Stomach (tissue), 9 donors: Measurements from ENCODE around the gene SDCBP2. TPM values are rescaled to one million over a fixed set of nuclear protein-coding genes. Genes with fewer than 3 reads are reported as not detected.

Source experiments
- DNase-seq, 2 donors: peaks; one replicate each; pipeline versions ENCODE4 v3.0.0 to v3.0.0-alpha.2; 2013 to 2019
- H3K27ac ChIP-seq, 5 donors: fragments of 200-600 bp in 4 of 5; sonication (generic) in 4 of 5; one replicate each; pipeline ENCODE4 v1.5.1; 2013 to 2019; ENCODE audit warnings: mild to moderate bottlenecking in 1 of 5, moderate library complexity in 1 of 5
- H3K27me3 ChIP-seq, 3 donors: fragments of 200-600 bp; sonication (generic); one replicate each; pipeline ENCODE4 v1.5.1; 2017 to 2019; ENCODE audit warnings: mixed run types in 1 of 3
- H3K36me3 ChIP-seq, 4 donors: fragments of 200-600 bp; sonication (generic); 1 replicate in 3 of 4; 2 replicates in 1 of 4; pipeline ENCODE4 v1.5.1; 2016 to 2019
- H3K4me1 ChIP-seq, 4 donors: fragments of 200-600 bp; sonication (generic); one replicate each; pipeline ENCODE4 v1.5.1; 2016 to 2019
- H3K4me3 ChIP-seq, 4 donors: fragments of 200-600 bp; sonication (generic) in 3 of 4; one replicate each; pipeline ENCODE4 v1.5.1; 2016 to 2019; ENCODE audit warnings: mild to moderate bottlenecking in 1 of 4
- H3K9me3 ChIP-seq, 4 donors: fragments of 200-600 bp; sonication (generic); one replicate each; pipeline ENCODE4 v1.5.1; 2016 to 2019
- EP300 ChIP-seq: sonication (generic); formaldehyde crosslinking; IDR thresholded peaks from one replicate; pipeline ENCODE4 v1.6.1; 2017; ENCODE audit warnings: antibody characterized with exemption
- POLR2A ChIP-seq, 4 donors: fragments of 450-650 bp; IDR thresholded peaks; one replicate each; pipeline ENCODE4 v1.6.1; 2016; ENCODE audit warnings: antibody characterized with exemption in 4 of 4, control low read depth in 2 of 4, mild to moderate bottlenecking in 1 of 4, moderate library complexity in 1 of 4
- POLR2AphosphoS5 ChIP-seq, 3 donors: sonication (generic); formaldehyde crosslinking; IDR thresholded peaks; one replicate each; pipeline ENCODE4 v1.6.1; 2016; ENCODE audit warnings: antibody characterized with exemption in 3 of 3
- WGBS, 5 donors: extraction: QIAGEN DNeasy Blood & Tissue Kit in 3 of 5; methylation state at CpG; one replicate each; pipeline versions ENCODE4 v1.1.5 to v1.1.7; 2013 to 2018; 5-methylcytosine and 5-hydroxymethylcytosine counted together
- intact Hi-C: fragments of 100-400 bp; cut with DNase I; formaldehyde crosslinking; loops from one replicate; pipeline ENCODE4 v1.15.1; 2023; ENCODE audit warnings: low total_unique reads
- polyA plus RNA-seq, 3 donors: library from polyadenylated mRNA; stranded (reverse); fragments of 200-250 nt; gene quantifications; one replicate each; pipeline ENCODE4 v1.2.3, GENCODE V29; 2013
- total RNA-seq, 5 donors: library from RNA; depleted of rRNA; stranded (reverse); fragments of >200 nt; gene quantifications; one replicate each; pipeline versions ENCODE4 v1.1.0 to v1.2.3, GENCODE V29; 2014 to 2016
- TF ChIP-seq, protein P1 (sequence below), 7 experiments: fragments of 450-650 bp in 4 of 7; fragments of 200-600 bp in 3 of 7; sonication (generic) in 3 of 7; IDR thresholded peaks; one replicate each; pipeline ENCODE4 v1.5.1; 2016 to 2019; ENCODE audit warnings: antibody characterized with exemption in 7 of 7, control low read depth in 2 of 7, mild to moderate bottlenecking in 1 of 7
- donor health status: healthy with polysubstance abuse.
- donor health status: Bipolar disorder and iron deficiency.
- donor health status: healthy.

SDCBP2 gene
- total and polyA plus RNA-seq, 8 donors = 33.3 to 297 (median 60.5) TPM

DNA sequence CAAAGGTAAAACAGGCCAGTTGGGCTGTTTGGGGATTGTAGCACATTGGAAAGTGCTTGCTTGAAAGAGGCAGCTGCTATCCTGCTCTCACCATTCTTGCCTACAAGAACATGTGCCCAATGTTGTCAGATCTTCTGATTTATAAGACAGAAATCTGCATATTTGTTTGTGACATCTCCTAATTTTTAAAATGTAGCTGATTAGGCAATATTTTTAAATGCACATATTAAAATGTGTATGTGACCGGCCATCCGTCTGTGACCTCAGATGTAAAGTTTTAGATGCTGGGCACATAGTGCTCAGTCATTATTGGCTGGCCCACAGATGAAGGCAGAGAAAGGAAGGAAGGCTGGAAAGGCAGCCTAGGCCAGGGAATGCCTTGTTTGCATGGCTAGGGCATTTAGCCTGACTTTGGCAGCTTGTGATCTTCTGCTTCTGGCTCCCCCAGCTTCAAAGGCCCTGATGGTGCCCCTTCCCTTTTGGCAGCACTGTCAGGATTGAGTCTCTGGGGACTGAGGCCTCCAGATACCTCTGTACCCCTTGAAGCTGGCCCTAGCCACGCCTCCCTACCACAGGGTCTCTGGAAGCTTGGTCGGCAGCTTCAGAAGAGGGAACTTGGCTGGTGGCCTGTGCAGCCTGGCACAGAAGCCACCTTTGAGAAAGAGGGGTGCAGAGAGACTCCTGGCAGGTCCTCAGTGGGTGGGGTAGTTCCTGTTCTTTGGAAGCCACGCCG is 56.4 kb downstream of the SDCBP2 start:
- WGBS, 5 donors = 25 to 47% (median 41%) methylated on average over 5 to 6 of the region's 6 CpGs
- H3K36me3 ChIP-seq = peaks cover 0 to 7% (median 0%) of the 10 kb centered on the region in 4 donors

DNA sequence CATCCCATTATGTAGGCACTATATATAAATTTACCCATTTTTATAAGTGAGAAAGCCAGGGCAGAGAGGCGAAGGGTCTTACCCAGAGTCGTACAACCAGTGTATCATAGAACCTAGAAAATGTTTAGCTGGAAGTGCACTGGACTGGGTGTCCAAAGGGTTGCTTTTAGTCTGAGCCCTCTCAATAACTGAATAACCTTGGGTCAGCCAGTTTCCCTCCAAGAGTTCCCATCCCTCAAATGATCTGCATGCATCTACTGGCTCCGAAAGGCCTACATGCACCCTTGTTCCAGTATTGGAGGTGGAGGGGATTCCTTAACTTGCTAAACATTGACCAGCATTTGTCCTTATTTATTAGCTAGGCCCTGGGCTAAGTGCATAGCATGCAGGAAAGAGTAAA is 59.1 kb downstream of the SDCBP2 start:
- peaks cover 0 to 7% (median 0%) of the 10 kb centered on the region in 4 donors for H3K36me3 ChIP-seq
- WGBS, 5 donors = 91 to 99% (median 97%) methylated on average over 3 of the region's 3 CpGs
- no peak overlapping the region for H3K27ac ChIP-seq
- H3K9me3 ChIP-seq = no peaks in the 10 kb centered on the region
- intact Hi-C loops = no loop called here
- peaks cover 16 to 40% (median 33%) of the 10 kb centered on the region in 4 donors for H3K4me1 ChIP-seq
- peaks cover 0 to 10% (median 0%) of the 10 kb centered on the region in 3 donors for H3K27me3 ChIP-seq
- no peak overlapping the region for H3K4me3 ChIP-seq
- no peak for TF ChIP-seq EP300
- no peak for TF ChIP-seq POLR2A (IDR thresholded peaks at IDR 0.05)
- TF ChIP-seq POLR2AphosphoS5 (IDR thresholded peaks at IDR 0.05) = no peak
- TF ChIP-seq, protein P1, sequence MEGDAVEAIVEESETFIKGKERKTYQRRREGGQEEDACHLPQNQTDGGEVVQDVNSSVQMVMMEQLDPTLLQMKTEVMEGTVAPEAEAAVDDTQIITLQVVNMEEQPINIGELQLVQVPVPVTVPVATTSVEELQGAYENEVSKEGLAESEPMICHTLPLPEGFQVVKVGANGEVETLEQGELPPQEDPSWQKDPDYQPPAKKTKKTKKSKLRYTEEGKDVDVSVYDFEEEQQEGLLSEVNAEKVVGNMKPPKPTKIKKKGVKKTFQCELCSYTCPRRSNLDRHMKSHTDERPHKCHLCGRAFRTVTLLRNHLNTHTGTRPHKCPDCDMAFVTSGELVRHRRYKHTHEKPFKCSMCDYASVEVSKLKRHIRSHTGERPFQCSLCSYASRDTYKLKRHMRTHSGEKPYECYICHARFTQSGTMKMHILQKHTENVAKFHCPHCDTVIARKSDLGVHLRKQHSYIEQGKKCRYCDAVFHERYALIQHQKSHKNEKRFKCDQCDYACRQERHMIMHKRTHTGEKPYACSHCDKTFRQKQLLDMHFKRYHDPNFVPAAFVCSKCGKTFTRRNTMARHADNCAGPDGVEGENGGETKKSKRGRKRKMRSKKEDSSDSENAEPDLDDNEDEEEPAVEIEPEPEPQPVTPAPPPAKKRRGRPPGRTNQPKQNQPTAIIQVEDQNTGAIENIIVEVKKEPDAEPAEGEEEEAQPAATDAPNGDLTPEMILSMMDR (IDR thresholded peaks at IDR 0.05) = no peak
- DNase-seq = no peak

More for the DNA sequence above, 56.4 kb downstream of the SDCBP2 start:
- H3K4me3 ChIP-seq = no peak overlapping the region
- no peak for TF ChIP-seq POLR2AphosphoS5 (IDR thresholded peaks at IDR 0.05)
- no peak for TF ChIP-seq EP300
- TF ChIP-seq POLR2A (IDR thresholded peaks at IDR 0.05) = no peak
- TF ChIP-seq, protein P1 (IDR thresholded peaks at IDR 0.05) = no peak
- peak in 1 of 2 donors; percentile 58 for DNase-seq
- H3K27me3 ChIP-seq = no peaks in the 10 kb centered on the region
- intact Hi-C loops = no loop called here
- H3K27ac ChIP-seq = peak overlapping the region in 2 of 5 donors; percentile 19 to 36
- peaks cover 0 to 17% (median 11%) of the 10 kb centered on the region in 4 donors for H3K4me1 ChIP-seq
- no peaks in the 10 kb centered on the region for H3K9me3 ChIP-seq

DNA sequence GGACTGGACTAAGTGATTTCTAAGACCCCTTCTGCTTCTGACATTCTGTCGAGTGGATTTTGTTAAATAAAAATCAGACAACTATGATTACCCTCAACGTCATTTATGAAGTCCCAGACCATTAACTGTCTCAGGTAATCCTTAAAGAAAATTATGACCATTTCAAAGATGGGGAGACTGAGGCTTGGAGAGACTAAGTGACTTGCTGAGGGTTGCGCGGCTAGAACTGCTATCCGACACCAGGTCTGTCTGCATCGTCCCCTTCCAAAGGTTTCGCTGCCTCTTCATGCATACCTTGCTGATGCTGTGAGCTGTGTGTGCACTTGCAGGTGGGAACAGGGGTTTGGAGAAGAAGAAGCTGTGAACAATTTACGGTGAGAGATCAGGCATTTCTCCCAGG is 59.7 kb downstream of the SDCBP2 start:
- no peak for DNase-seq
- TF ChIP-seq, protein P1 (IDR thresholded peaks at IDR 0.05) = no peak
- TF ChIP-seq EP300 (no peak), POLR2A (IDR thresholded peaks at IDR 0.05) (no peak), POLR2AphosphoS5 (IDR thresholded peaks at IDR 0.05) (no peak)
- Histone ChIP-seq H3K4me1 (peaks cover 16 to 41% (median 33%) of the 10 kb centered on the region in 4 donors), H3K27ac (no peak overlapping the region), H3K4me3 (no peak overlapping the region), H3K9me3 (no peaks in the 10 kb centered on the region), H3K36me3 (peaks cover 0 to 7% (median 0%) of the 10 kb centered on the region in 4 donors), H3K27me3 (peaks cover 0 to 10% (median 0%) of the 10 kb centered on the region in 3 donors)
- 89 to 94% (median 92%) methylated on average over 8 of the region's 8 CpGs for WGBS, 5 donors
- intact Hi-C loops = no loop called here

DNA sequence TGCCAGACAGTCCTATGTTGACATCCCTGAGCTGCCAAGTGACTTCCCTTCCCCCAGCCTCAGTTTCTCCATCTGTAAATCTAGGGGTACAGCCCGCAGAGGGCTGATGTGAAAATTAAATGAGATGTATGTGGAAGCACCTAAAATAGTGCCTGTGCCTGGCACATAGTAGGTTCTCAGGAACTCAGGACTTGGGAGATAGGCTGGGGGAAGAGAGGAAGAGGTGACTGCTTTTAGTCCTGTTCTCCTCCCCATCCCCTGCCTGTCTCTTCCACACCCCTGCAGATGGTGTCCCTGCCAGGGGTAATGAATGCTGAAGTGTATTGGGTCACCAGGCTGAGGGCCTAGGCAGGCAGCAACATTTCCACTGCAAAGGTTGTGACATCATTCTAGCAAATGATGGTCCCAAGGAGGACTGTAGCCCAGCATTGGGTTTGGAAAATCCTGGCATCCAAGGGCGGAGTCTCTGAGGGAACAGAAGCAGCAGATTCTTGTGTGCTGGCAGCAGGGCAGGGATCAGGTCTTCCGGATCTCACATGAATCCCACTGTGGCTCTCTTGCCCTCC is 61.0 kb downstream of the SDCBP2 start:
- H3K9me3 ChIP-seq = no peaks in the 10 kb centered on the region
- peaks cover 16 to 36% (median 31%) of the 10 kb centered on the region in 4 donors for H3K4me1 ChIP-seq
- 85 to 92% (median 86%) methylated on average over 3 of the region's 3 CpGs for WGBS, 5 donors
- TF ChIP-seq POLR2A (IDR thresholded peaks at IDR 0.05) (no peak), EP300 (no peak), POLR2AphosphoS5 (IDR thresholded peaks at IDR 0.05) (no peak)
- TF ChIP-seq, protein P1 (IDR thresholded peaks at IDR 0.05) = no peak
- peak overlapping the region in 1 of 4 donors; percentile 99 for H3K4me3 ChIP-seq
- H3K36me3 ChIP-seq = peaks cover 0 to 7% (median 0%) of the 10 kb centered on the region in 4 donors
- intact Hi-C loops = no loop called here
- H3K27me3 ChIP-seq = peaks cover 0 to 10% (median 0%) of the 10 kb centered on the region in 3 donors
- H3K27ac ChIP-seq = peak overlapping the region in 1 of 5 donors; percentile 84
- no peak for DNase-seq
